CD14-positive monocyte (primary cell): ENCODE measurements around the gene PPP1R1C. TPM values are rescaled to one million over a fixed set of nuclear protein-coding genes. Genes with fewer than 3 reads are reported as not detected.

Experiments
- DNase-seq, 3 donors: peaks; one replicate each; pipeline ENCODE4 v3.0.0-alpha.2; 2011 to 2022
- H2AFZ ChIP-seq: 2 replicates; pipeline ENCODE4 v1.6.0; 2012; ENCODE audit warnings: mild to moderate bottlenecking, low read depth, low read length, inconsistent platforms; ENCODE audit not compliant: insufficient read depth, poor library complexity, severe bottlenecking
- H3K27ac ChIP-seq, 2 donors: 1 replicate in 1 of 2; 2 replicates in 1 of 2; pipeline ENCODE4 v1.5.1; 2012 to 2013; ENCODE audit warnings: low read length in 2 of 2, control low read depth in 1 of 2, inconsistent platforms in 1 of 2, low read depth in 1 of 2, mild to moderate bottlenecking in 1 of 2
- H3K27me3 ChIP-seq, 2 donors: one replicate each; pipeline versions ENCODE4 v1.6.0 to v1.6.1; 2011 to 2013; ENCODE audit warnings: low read length in 2 of 2; ENCODE audit not compliant: control insufficient read depth in 2 of 2, insufficient read depth in 2 of 2
- H3K36me3 ChIP-seq, 2 donors: replicated peaks in 1 of 2; 1 replicate in 1 of 2; 2 replicates in 1 of 2; pipeline versions ENCODE4 v1.5.1 to v1.6.1; 2012 to 2013; ENCODE audit warnings: low read length in 2 of 2, control low read depth in 1 of 2, inconsistent platforms in 1 of 2, mild to moderate bottlenecking in 1 of 2; ENCODE audit not compliant: insufficient read depth in 2 of 2, control insufficient read depth in 1 of 2
- H3K4me1 ChIP-seq, 2 donors: 1 replicate in 1 of 2; 2 replicates in 1 of 2; pipeline versions ENCODE4 v1.5.1 to v1.6.1; 2012 to 2013; ENCODE audit warnings: low read length in 2 of 2, control low read depth in 1 of 2, inconsistent platforms in 1 of 2, mild to moderate bottlenecking in 1 of 2, moderate library complexity in 1 of 2; ENCODE audit not compliant: insufficient read depth in 2 of 2, control insufficient read depth in 1 of 2
- H3K4me2 ChIP-seq: replicated peaks from 2 replicates; pipeline ENCODE3; 2012; ENCODE audit warnings: low read length, moderate library complexity, mild to moderate bottlenecking; ENCODE audit not compliant: poor library complexity, severe bottlenecking; ENCODE audit errors: extremely low read depth
- H3K4me3 ChIP-seq, 3 experiments: fragments of 200-600 bp in 1 of 3; sonication (generic) in 1 of 3; replicated peaks in 1 of 3; 1 replicate in 2 of 3; 2 replicates in 1 of 3; pipeline ENCODE4 v1.5.1; 2011 to 2013; ENCODE audit warnings: low read length in 3 of 3, mild to moderate bottlenecking in 3 of 3, control low read depth in 2 of 3, low read depth in 2 of 3, inconsistent platforms in 1 of 3, moderate library complexity in 1 of 3
- H3K79me2 ChIP-seq: 2 replicates; pipeline ENCODE4 v1.6.0; 2012; ENCODE audit warnings: mild to moderate bottlenecking, control low read depth, inconsistent platforms, low read length, moderate library complexity; ENCODE audit not compliant: insufficient read depth
- H3K9ac ChIP-seq: 2 replicates; pipeline ENCODE4 v1.6.0; 2017; ENCODE audit warnings: low read length, mild to moderate bottlenecking; ENCODE audit not compliant: insufficient read depth, poor library complexity, severe bottlenecking
- H3K9me3 ChIP-seq, 2 donors: replicated peaks in 1 of 2; 1 replicate in 1 of 2; 2 replicates in 1 of 2; pipeline versions ENCODE4 v1.5.1 to v1.6.1; 2012 to 2013; ENCODE audit warnings: low read length in 2 of 2, control low read depth in 1 of 2; ENCODE audit not compliant: control insufficient read depth in 1 of 2, insufficient read depth in 1 of 2
- H4K20me1 ChIP-seq: 2 replicates; pipeline ENCODE4 v1.6.0; 2012; ENCODE audit warnings: mild to moderate bottlenecking, low read length, control low read depth, moderate library complexity; ENCODE audit not compliant: insufficient read depth
- H3K27ac Mint-ChIP-seq, 7 donors: one replicate each; pipeline ENCODE4 v1.8.0; 2020; ENCODE audit warnings: mild to moderate bottlenecking in 7 of 7, mixed read lengths in 7 of 7, moderate library complexity in 6 of 7, inconsistent platforms in 2 of 7
- H3K27me3 Mint-ChIP-seq, 3 donors: one replicate each; pipeline ENCODE4 v1.8.0; 2021 to 2022; ENCODE audit warnings: low read depth in 3 of 3, mild to moderate bottlenecking in 3 of 3, mixed read lengths in 3 of 3, moderate library complexity in 3 of 3, inconsistent platforms in 1 of 3
- H3K36me3 Mint-ChIP-seq, 2 donors: one replicate each; pipeline ENCODE4 v1.8.0; 2020; ENCODE audit warnings: mixed read lengths in 2 of 2, inconsistent platforms in 1 of 2, mild to moderate bottlenecking in 1 of 2
- H3K4me1 Mint-ChIP-seq: one replicate; pipeline ENCODE4 v1.8.0; 2020; ENCODE audit warnings: mild to moderate bottlenecking, mixed read lengths
- H3K4me3 Mint-ChIP-seq, 2 donors: one replicate each; pipeline ENCODE4 v1.8.0; 2020; ENCODE audit warnings: mild to moderate bottlenecking in 2 of 2, mixed read lengths in 2 of 2, moderate library complexity in 1 of 2
- H3K9me3 Mint-ChIP-seq, 7 donors: one replicate each; pipeline ENCODE4 v1.8.0; 2020 to 2022; ENCODE audit warnings: mixed read lengths in 7 of 7, mild to moderate bottlenecking in 6 of 7, moderate library complexity in 6 of 7, inconsistent platforms in 2 of 7
- WGBS: methylation state at CpG from one replicate; pipeline ENCODE4 v1.1.5; 2013; ENCODE audit warnings: missing lambda C conversion rate; ENCODE audit not compliant: insufficient coverage; 5-methylcytosine and 5-hydroxymethylcytosine counted together
- intact Hi-C, 2 donors: fragments of 100-400 bp; cut with micrococcal nuclease; formaldehyde crosslinking; loops; one replicate each; pipeline versions ENCODE4 v1.15.0 to v1.15.1; 2023
- polyA plus RNA-seq, 3 donors: library from polyadenylated mRNA; depleted of rRNA in 1 of 3; unstranded in 2 of 3; stranded (reverse) in 1 of 3; fragments of 300-500 nt in 2 of 3; fragments of >200 nt in 1 of 3; fragmentation: Illumina TruSeq in 2 of 3; gene quantifications; 1 replicate in 2 of 3; 2 replicates in 1 of 3; pipeline ENCODE4 v1.2.3, GENCODE V29; 2012 to 2021
- TF ChIP-seq, protein P1 (sequence below): fragments of 200-600 bp; IDR thresholded peaks from one replicate; pipeline ENCODE4 v1.8.0; 2022; ENCODE audit warnings: antibody characterized with exemption, mild to moderate bottlenecking

The PPP1R1C gene
- polyA plus RNA-seq, 3 donors = not detected

DNA sequence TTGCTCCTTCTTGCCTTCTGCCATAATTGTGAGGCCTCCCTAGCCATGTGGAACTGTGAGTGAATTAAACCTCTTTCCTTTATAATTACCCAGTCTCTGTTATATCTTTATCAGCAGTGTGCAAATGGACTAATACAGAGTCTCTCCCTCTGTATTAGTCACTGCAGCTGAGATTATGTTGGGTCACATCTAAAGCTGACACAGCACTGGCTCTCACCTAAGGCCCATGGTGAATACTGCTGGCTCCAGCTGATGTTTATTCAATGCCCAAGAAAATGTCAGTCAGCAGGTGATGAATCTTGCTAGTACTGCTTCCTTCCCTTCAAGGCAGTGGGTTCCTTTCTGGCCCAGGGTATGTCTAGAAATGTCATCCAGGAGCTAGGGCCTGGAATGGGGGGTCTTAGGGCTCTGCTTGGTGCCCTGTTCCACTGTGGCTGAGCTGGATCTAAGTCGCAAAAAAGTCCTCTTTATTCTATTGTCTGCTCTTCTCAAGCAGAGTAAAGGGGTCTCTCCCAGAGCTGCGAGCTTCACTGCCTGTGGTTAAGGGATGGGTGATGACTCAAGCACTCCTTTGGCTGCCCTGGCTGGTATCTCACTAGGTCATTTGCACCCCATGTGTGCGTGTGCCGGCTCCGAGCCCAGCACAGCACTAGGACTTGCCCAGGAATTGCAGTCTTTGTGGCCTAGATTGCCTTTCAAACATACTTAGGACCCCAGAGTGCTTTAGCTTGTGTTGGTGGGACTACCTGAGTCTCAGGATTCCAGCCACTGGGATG is 29.9 kb downstream of the PPP1R1C start:
- H3K27me3 ChIP-seq = no peaks in the 10 kb centered on the region
- H3K4me1 ChIP-seq = no peaks in the 10 kb centered on the region
- Mint-ChIP-seq H3K4me3 (no peak overlapping the region), H3K27me3 (no peaks in the 10 kb centered on the region), H3K36me3 (no peaks in the 10 kb centered on the region), H3K4me1 (no peaks in the 10 kb centered on the region), H3K9me3 (peaks cover 6 to 19% (median 10%) of the 10 kb centered on the region in 7 donors), H3K27ac (no peak overlapping the region)
- H2AFZ ChIP-seq = no peak overlapping the region
- H3K9me3 ChIP-seq = peaks cover 0 to 17% of the 10 kb centered on the region in 2 donors
- no peak overlapping the region for H3K9ac ChIP-seq
- no peak overlapping the region for H3K4me3 ChIP-seq
- no peaks in the 10 kb centered on the region for H4K20me1 ChIP-seq
- no peak overlapping the region for H3K27ac ChIP-seq
- no peaks in the 10 kb centered on the region for H3K79me2 ChIP-seq
- no CpG with 5 or more reads among the region's 5 CpGs for WGBS
- no peak for DNase-seq
- no peak overlapping the region for H3K4me2 ChIP-seq
- intact Hi-C loops = no loop called here
- TF ChIP-seq, protein P1, sequence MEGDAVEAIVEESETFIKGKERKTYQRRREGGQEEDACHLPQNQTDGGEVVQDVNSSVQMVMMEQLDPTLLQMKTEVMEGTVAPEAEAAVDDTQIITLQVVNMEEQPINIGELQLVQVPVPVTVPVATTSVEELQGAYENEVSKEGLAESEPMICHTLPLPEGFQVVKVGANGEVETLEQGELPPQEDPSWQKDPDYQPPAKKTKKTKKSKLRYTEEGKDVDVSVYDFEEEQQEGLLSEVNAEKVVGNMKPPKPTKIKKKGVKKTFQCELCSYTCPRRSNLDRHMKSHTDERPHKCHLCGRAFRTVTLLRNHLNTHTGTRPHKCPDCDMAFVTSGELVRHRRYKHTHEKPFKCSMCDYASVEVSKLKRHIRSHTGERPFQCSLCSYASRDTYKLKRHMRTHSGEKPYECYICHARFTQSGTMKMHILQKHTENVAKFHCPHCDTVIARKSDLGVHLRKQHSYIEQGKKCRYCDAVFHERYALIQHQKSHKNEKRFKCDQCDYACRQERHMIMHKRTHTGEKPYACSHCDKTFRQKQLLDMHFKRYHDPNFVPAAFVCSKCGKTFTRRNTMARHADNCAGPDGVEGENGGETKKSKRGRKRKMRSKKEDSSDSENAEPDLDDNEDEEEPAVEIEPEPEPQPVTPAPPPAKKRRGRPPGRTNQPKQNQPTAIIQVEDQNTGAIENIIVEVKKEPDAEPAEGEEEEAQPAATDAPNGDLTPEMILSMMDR = no peak
- no peaks in the 10 kb centered on the region for H3K36me3 ChIP-seq

DNA sequence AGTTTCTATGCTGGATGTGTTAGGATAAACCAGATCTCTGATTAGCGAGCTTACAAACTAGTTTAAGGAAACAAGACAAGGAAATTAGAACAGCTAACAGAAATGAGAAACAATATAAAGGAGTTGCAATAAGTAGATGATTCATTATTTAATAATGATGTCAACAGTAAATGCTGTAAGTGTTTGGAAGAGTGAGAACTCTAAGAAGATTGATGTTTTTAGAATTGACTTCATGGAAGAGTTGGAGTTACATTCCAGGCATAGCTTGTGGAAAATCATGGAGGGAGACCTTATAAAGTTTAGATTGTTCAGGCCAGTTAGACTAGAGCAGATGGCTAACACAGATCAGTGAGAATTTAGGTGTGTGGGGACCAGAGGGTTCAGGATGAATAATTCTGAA is 32.6 kb downstream of the PPP1R1C start:
- no CpG with 5 or more reads among the region's 1 CpG for WGBS
- H3K27me3 ChIP-seq = no peaks in the 10 kb centered on the region
- intact Hi-C loops = no loop called here
- H3K4me2 ChIP-seq = no peak overlapping the region
- no peak overlapping the region for H3K4me3 ChIP-seq
- Mint-ChIP-seq H3K9me3 (peaks cover 8 to 22% (median 11%) of the 10 kb centered on the region in 7 donors), H3K27me3 (peaks cover 0 to 1% (median 0%) of the 10 kb centered on the region in 3 donors), H3K27ac (no peak overlapping the region), H3K36me3 (no peaks in the 10 kb centered on the region), H3K4me3 (no peak overlapping the region), H3K4me1 (no peaks in the 10 kb centered on the region)
- H3K9ac ChIP-seq = no peak overlapping the region
- DNase-seq = no peak
- H2AFZ ChIP-seq = no peak overlapping the region
- H3K9me3 ChIP-seq = peaks cover 0 to 17% of the 10 kb centered on the region in 2 donors
- H3K27ac ChIP-seq = no peak overlapping the region
- no peaks in the 10 kb centered on the region for H4K20me1 ChIP-seq
- H3K4me1 ChIP-seq = no peaks in the 10 kb centered on the region
- H3K36me3 ChIP-seq = no peaks in the 10 kb centered on the region
- H3K79me2 ChIP-seq = no peaks in the 10 kb centered on the region
- TF ChIP-seq, protein P1 = no peak
